Measurements from ENCODE around the gene ENPP1. TPM values are rescaled to one million over a fixed set of nuclear protein-coding genes. Genes with fewer than 3 reads are reported as not detected.

The ENPP1 gene
- polyA plus RNA-seq, 1 of the 3 experiments (the other 2 are of a cell fraction): not detected

GRCh38 chr6:131775886-131776285 lies 31.9 kb upstream of the ENPP1 start:
- H3K9ac ChIP-seq: no peak overlapping the region
- no peaks in the 10 kb centered on the region for H3K79me2 ChIP-seq (ENCODE audit: insufficient read depth)
- TF ChIP-seq MAX (IDR thresholded peaks at IDR 0.05; ENCODE audit: low read depth): no peak
- no peak for TF ChIP-seq RFX5 (IDR thresholded peaks at IDR 0.05; ENCODE audit: low read length)
- no peak for TF ChIP-seq JUND (IDR thresholded peaks at IDR 0.05)
- no peak for TF ChIP-seq EZH2phosphoT487 (IDR thresholded peaks at IDR 0.05; ENCODE audit: borderline replicate concordance, low read depth)
- no peak for TF ChIP-seq RCOR1 (IDR thresholded peaks at IDR 0.05; ENCODE audit: low read length)
- no peak for TF ChIP-seq MXI1 (IDR thresholded peaks at IDR 0.05; ENCODE audit: low read depth, low read length)
- TF ChIP-seq, protein P1, sequence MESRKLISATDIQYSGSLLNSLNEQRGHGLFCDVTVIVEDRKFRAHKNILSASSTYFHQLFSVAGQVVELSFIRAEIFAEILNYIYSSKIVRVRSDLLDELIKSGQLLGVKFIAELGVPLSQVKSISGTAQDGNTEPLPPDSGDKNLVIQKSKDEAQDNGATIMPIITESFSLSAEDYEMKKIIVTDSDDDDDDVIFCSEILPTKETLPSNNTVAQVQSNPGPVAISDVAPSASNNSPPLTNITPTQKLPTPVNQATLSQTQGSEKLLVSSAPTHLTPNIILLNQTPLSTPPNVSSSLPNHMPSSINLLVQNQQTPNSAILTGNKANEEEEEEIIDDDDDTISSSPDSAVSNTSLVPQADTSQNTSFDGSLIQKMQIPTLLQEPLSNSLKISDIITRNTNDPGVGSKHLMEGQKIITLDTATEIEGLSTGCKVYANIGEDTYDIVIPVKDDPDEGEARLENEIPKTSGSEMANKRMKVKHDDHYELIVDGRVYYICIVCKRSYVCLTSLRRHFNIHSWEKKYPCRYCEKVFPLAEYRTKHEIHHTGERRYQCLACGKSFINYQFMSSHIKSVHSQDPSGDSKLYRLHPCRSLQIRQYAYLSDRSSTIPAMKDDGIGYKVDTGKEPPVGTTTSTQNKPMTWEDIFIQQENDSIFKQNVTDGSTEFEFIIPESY (IDR thresholded peaks at IDR 0.05; ENCODE audit: borderline replicate concordance, low read depth): no peak
- ChIA-PET POLR2A (no interaction called here), CTCF (no interaction called here)
- no peak overlapping the region for H2AFZ ChIP-seq (ENCODE audit: low read depth)
- H4K20me1 ChIP-seq (ENCODE audit: insufficient read depth): no peaks in the 10 kb centered on the region
- no peaks in the 10 kb centered on the region for H3K36me3 ChIP-seq (replicated peaks in 1 of 2; ENCODE audit: control insufficient read depth in 1 of 2, insufficient read depth in 2 of 2, low read length in 1 of 2)
- no peak overlapping the region for H3K4me2 ChIP-seq
- 6% methylated on average over 3 of the region's 3 CpGs for WGBS (ENCODE audit: low lambda C conversion rate)
- no peak overlapping the region for H3K4me3 ChIP-seq (ENCODE audit: low read depth in 2 of 2, low read length in 1 of 2)
- H3K4me1 ChIP-seq (ENCODE audit: control insufficient read depth in 1 of 2, insufficient read depth in 2 of 2, low read depth in 1 of 2, low read length in 1 of 2): no peaks in the 10 kb centered on the region
- H3K9me3 ChIP-seq: no peaks in the 10 kb centered on the region
- no peak overlapping the region for H3K27ac ChIP-seq (ENCODE audit: low read depth in 2 of 2, low read length in 1 of 2)
- DNase-seq: no peak
- H3K9me2 ChIP-seq: no peaks in the 10 kb centered on the region
- H3F3A ChIP-seq (replicated peaks; ENCODE audit: insufficient read depth): no peaks in the 10 kb centered on the region
- peaks cover 21% of the 10 kb centered on the region; the same call in 1 of the 2 replicates for H3K27me3 ChIP-seq (ENCODE audit: insufficient read depth)

DNA sequence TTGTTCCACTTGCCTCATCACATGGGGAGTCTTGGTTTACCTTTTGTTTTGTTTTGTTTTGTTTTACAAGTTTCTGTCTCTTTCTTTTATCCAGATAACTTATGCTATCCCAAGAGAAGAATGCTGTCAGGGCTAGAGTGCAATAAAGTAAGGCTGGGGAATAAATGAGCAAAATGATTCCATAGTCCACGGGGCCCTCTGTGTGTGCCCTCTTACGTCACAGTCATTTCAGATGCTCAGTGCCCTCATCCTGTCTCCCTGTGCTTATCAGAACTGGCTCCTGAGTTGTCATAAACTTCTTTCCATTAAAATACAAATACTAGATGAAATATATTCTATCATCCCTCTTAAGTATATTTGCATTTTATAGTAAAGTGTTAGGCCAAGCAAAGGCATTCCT lies 30.8 kb upstream of the ENPP1 start:
- no peak overlapping the region for H3K4me3 ChIP-seq (ENCODE audit: low read depth in 2 of 2, low read length in 1 of 2)
- no peaks in the 10 kb centered on the region for H3K36me3 ChIP-seq (replicated peaks in 1 of 2; ENCODE audit: control insufficient read depth in 1 of 2, insufficient read depth in 2 of 2, low read length in 1 of 2)
- no peak overlapping the region for H3K9ac ChIP-seq
- H4K20me1 ChIP-seq (ENCODE audit: insufficient read depth): no peaks in the 10 kb centered on the region
- H3K9me3 ChIP-seq: no peaks in the 10 kb centered on the region
- H3F3A ChIP-seq (replicated peaks; ENCODE audit: insufficient read depth): no peaks in the 10 kb centered on the region
- TF ChIP-seq MEF2A (IDR thresholded peaks at IDR 0.05; ENCODE audit: borderline replicate concordance, low read depth): no peak
- TF ChIP-seq GATA2 (CRISPR knock-in tag; IDR thresholded peaks at IDR 0.05): no peak
- no peak for TF ChIP-seq TCF12 (IDR thresholded peaks at IDR 0.05)
- H3K4me2 ChIP-seq: no peak overlapping the region
- ChIA-PET CTCF (no interaction called here), POLR2A (no interaction called here)
- no peak for DNase-seq
- no peaks in the 10 kb centered on the region for H3K79me2 ChIP-seq (ENCODE audit: insufficient read depth)
- H3K27ac ChIP-seq (ENCODE audit: low read depth in 2 of 2, low read length in 1 of 2): no peak overlapping the region
- no peaks in the 10 kb centered on the region for H3K4me1 ChIP-seq (ENCODE audit: control insufficient read depth in 1 of 2, insufficient read depth in 2 of 2, low read depth in 1 of 2, low read length in 1 of 2)
- H2AFZ ChIP-seq (ENCODE audit: low read depth): no peak overlapping the region
- peaks cover 21% of the 10 kb centered on the region; the same call in 1 of the 2 replicates for H3K27me3 ChIP-seq (ENCODE audit: insufficient read depth)
- no peaks in the 10 kb centered on the region for H3K9me2 ChIP-seq
- 13% methylated on average over 2 of the region's 2 CpGs for WGBS (ENCODE audit: low lambda C conversion rate)

DNA sequence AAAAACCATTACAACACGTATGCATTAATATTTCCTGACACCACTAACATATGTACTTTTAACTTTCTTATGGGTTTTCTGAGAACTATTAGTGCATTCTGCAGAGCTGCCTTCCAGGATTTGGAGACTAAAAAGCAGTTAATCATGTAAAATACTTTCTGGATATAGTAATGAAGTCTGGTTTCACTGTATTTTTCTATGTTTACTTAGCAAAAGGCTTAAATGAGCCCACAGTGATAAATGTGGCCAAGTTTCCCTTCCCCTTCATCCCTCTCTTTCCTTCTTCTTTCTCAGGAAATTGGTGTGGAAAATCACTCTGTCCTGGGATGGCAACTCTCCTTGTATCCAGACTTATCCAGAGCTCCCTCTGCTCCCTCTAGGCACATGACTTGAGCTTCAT lies 29.7 kb upstream of the ENPP1 start:
- ChIA-PET CTCF (no interaction called here), POLR2A (no interaction called here)
- Histone ChIP-seq H3K9me3 (no peaks in the 10 kb centered on the region), H3K4me3 (ENCODE audit: low read depth in 2 of 2, low read length in 1 of 2) (no peak overlapping the region), H3K27me3 (ENCODE audit: insufficient read depth) (peaks cover 16% of the 10 kb centered on the region; the same call in 1 of the 2 replicates), H3K9me2 (no peaks in the 10 kb centered on the region), H4K20me1 (ENCODE audit: insufficient read depth) (no peaks in the 10 kb centered on the region), H3K9ac (no peak overlapping the region), H3K4me2 (no peak overlapping the region), H3K4me1 (ENCODE audit: control insufficient read depth in 1 of 2, insufficient read depth in 2 of 2, low read depth in 1 of 2, low read length in 1 of 2) (no peaks in the 10 kb centered on the region), H3K79me2 (ENCODE audit: insufficient read depth) (no peaks in the 10 kb centered on the region), H2AFZ (ENCODE audit: low read depth) (no peak overlapping the region), H3F3A (replicated peaks; ENCODE audit: insufficient read depth) (no peaks in the 10 kb centered on the region), H3K36me3 (replicated peaks in 1 of 2; ENCODE audit: control insufficient read depth in 1 of 2, insufficient read depth in 2 of 2, low read length in 1 of 2) (no peaks in the 10 kb centered on the region), H3K27ac (ENCODE audit: low read depth in 2 of 2, low read length in 1 of 2) (no peak overlapping the region)
- no peak for DNase-seq
- TF ChIP-seq POLR2AphosphoS5 (IDR thresholded peaks at IDR 0.05; ENCODE audit: low read depth, low read length) (no peak), RCOR1 (IDR thresholded peaks at IDR 0.05; ENCODE audit: low read length) (no peak), TAF1 (IDR thresholded peaks at IDR 0.05; ENCODE audit: borderline replicate concordance, low read depth, low read length) (no peak), CHD2 (IDR thresholded peaks at IDR 0.05; ENCODE audit: low read length, partially characterized antibody) (no peak), NFIC (IDR thresholded peaks at IDR 0.05; ENCODE audit: borderline replicate concordance) (no peak), MAX (IDR thresholded peaks at IDR 0.05; ENCODE audit: low read depth) (no peak), ELF1 (IDR thresholded peaks at IDR 0.05) (no peak), FOSL2 (IDR thresholded peaks at IDR 0.05; ENCODE audit: borderline replicate concordance, low read depth) (no peak), GABPA (IDR thresholded peaks at IDR 0.05; ENCODE audit: low read depth) (no peak), RAD21 (IDR thresholded peaks at IDR 0.05; ENCODE audit: low read length) (no peak), FOXJ3 (CRISPR knock-in tag; IDR thresholded peaks at IDR 0.05) (no peak), GATA2 (CRISPR knock-in tag; IDR thresholded peaks at IDR 0.05) (no peak)
- TF ChIP-seq, protein P2, sequence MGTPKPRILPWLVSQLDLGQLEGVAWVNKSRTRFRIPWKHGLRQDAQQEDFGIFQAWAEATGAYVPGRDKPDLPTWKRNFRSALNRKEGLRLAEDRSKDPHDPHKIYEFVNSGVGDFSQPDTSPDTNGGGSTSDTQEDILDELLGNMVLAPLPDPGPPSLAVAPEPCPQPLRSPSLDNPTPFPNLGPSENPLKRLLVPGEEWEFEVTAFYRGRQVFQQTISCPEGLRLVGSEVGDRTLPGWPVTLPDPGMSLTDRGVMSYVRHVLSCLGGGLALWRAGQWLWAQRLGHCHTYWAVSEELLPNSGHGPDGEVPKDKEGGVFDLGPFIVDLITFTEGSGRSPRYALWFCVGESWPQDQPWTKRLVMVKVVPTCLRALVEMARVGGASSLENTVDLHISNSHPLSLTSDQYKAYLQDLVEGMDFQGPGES (IDR thresholded peaks at IDR 0.05; ENCODE audit: low read depth, low read length): no peak
- WGBS (ENCODE audit: low lambda C conversion rate): 10% methylated on average over 1 of the region's 1 CpG

Data from SK-N-SH (cell line).